Measurements from ENCODE around the gene TBC1D19. TPM values are rescaled to one million over a fixed set of nuclear protein-coding genes. Genes with fewer than 3 reads are reported as not detected.
"Not testable (repeated sequence)": the region's sequence is repeated elsewhere in the genome, so short reads cannot be mapped to it uniquely, and the experiment has no call there.

The TBC1D19 gene
- total RNA-seq, 2 donors from 2014 or later, result 11.7 to 12.5 TPM

DNA sequence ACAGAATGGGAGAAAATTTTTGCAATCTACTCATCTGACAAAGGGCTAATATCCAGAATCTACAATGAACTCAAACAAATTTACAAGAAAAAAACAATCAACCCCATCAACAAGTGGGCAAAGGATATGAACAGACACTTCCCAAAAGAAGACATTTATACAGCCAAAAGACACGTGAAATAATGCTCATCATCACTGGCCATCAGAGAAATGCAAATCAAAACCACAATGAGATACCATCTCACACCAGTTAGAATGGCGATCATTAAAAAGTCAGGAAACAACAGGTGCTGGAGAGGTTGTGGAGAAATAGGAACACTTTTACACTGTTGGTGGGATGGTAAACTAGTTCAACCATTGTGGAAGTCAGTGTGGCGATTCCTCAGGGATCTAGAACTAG lies 9.7 kb downstream of the TBC1D19 start:
- DNase-seq (ENCODE audit: low spot score); intact Hi-C loops (cut with DNase I): not testable (repeated sequence)

DNA sequence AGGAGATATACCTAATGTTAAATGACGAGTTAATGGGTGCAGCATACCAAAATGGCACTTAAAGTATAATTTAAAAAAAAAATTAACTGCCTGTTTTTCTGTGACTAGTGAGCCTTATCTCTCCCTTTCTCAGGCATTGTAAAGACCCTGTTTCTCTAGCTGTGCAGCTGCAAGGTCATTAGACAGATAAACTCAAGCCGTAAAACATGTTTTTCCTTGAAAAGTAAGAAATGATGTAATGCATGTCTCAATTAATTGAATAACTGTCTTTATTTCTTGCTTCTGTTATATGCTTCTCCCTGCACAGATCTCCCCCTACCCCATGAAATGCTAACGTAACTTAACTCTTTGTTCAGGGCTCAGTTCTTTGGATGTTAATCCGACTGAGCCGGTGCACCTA lies 10.5 kb downstream of the TBC1D19 start:
- intact Hi-C loops (cut with DNase I), result no loop called here
- DNase-seq (ENCODE audit: low spot score), result no peak

DNA sequence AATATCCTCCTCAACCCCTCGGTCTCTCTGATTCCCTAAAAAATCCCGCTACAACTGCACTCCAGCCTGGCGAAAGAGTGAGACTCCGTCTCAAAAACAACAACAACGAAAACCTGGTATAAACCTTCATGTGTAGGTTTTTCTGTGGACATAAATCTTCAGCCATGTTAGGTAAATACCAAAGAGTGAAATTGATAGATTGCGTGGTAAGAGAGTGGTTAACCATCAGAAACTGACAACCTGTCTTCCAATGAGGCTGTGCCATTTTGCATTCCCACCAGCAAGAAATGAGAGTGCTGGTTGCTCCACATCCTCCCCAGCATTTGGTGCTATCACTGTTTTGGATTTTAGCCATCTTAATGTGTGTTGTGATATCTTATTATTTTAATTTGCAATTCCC lies 10.9 kb downstream of the TBC1D19 start:
- no peak for DNase-seq (ENCODE audit: low spot score)

DNA sequence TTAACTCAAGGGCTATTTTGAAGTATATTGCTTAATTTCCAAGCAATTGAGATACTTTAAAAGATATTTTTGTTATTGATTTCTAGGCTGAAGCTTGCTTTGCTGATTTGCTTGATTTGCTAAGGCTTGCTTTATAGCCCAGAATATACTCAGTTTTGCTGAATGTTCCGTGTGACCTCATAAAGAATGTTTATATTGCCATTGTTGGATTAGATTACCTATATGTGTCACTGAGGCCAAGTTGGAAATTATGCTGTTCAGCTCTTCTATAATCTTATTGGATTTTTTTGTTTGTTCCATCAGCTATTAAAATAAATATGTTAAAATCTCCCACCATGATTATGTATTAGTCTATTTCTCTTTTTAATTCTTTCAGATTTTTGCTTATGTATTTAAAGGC lies 13.0 kb downstream of the TBC1D19 start:
- intact Hi-C loops (cut with DNase I), result no loop called here
- DNase-seq (ENCODE audit: low spot score), result no peak

More for the DNA sequence above, 10.9 kb downstream of the TBC1D19 start:
- intact Hi-C loops (cut with DNase I), result no loop called here

DNA sequence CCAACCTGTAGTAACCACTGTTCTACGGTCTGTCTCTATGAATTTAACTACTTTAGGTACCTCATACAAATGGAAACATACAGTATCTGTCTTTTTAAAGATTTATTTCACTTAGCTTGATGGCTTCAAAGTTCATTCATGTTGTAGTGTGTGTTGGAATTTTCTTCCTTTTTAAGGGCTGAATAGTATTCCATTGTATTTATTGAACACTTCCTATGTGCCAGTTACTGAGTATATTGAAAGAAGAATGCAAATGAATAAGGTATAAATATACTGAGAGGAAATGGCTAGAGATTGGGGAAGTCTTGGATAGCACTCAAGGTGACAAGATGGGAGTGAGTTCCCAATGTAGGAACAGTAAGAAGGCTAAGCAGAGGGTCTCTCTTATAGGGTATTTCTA lies 17.3 kb downstream of the TBC1D19 start:
- no peak for DNase-seq (ENCODE audit: low spot score)
- intact Hi-C loops (cut with DNase I), result no loop called here

DNA sequence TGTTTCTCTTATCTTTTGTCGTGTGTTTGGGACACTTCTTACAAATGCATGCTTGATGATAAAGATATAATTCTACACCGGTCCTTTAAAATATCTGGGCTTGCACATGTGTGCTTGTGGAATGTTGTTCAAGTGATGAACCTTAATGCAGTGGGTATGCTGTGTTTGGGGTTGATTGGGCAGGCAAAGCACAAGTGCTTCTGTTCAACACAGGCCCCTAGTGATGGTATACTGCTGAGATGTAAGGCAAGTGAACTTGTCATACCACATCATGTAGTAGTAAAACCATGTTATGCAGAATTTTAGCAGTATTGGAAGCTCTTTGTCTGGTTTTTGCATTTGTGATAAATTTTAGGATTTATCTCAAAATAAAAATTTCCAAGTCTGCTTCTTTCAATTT lies 23.9 kb downstream of the TBC1D19 start:
- no peak for DNase-seq (ENCODE audit: low spot score)
- intact Hi-C loops (cut with DNase I), result no loop called here

DNA sequence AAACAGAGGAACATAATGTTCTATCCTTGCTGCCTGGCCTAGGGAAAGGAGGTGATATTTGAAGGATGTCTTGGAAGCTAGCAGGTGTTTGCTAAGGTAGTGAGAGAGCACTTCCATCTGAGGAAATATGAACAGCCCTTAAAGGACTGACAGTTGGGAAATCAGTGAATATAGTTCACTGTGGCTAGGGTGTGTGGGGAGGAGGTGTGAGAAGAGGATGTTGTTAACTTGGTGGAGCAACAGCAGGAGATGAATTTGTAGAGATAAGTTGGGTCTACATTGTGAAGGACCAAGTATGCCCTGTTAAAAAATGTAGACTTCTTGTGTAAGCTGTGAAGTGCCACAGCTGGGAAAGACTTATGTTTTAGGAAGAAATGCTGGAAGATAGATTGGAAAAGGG lies 25.5 kb downstream of the TBC1D19 start:
- intact Hi-C loops (cut with DNase I), result no loop called here
- no peak for DNase-seq (ENCODE audit: low spot score)

DNA sequence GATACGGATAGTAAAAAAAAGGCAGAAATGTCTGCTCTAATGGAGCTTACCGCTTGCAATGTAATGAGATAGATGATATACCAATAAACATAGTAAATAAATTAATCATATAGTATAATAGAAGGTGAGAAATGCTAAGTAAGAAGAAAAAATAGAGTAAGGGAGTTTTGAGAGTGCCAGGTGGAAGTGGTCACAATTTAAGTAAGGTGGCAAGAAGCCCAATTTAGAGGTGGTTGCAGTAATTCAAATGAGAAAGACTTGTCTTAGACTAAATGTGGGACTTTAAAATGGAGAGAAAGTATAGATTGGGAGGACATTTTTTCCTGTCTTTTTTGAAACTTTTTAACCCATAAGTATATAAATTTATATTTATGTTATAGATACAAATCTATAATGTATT lies 26.0 kb downstream of the TBC1D19 start:
- no peak for DNase-seq (ENCODE audit: low spot score)
- intact Hi-C loops (cut with DNase I), result loop anchor here in 1 of 2 donors (2.0 kb wide), 1 partner anchor 33 kb away; no protein-coding TSS in a partner anchor

DNA sequence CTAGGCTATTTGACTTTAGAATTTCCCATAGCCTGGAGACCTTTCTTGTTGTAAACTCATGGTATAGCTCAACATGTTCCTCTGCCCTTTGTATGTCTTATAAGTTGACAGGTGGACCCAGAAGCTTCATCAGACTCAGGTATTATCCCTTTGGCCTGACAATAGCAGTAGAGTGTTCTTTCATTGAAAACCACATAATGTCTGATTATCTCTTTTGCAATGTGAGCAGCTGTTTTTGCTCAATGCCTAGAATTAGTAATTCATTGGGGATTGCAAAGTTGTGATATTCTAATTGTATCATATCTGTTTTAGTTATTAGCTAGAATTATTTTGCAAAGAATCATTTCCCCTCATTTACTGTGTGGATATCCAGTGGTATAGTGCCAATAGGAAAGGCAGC lies 27.5 kb downstream of the TBC1D19 start:
- intact Hi-C loops (cut with DNase I), result loop anchor here in 1 of 2 donors (2.0 kb wide), 1 partner anchor 31 kb away; no protein-coding TSS in a partner anchor
- no peak for DNase-seq (ENCODE audit: low spot score)

DNA sequence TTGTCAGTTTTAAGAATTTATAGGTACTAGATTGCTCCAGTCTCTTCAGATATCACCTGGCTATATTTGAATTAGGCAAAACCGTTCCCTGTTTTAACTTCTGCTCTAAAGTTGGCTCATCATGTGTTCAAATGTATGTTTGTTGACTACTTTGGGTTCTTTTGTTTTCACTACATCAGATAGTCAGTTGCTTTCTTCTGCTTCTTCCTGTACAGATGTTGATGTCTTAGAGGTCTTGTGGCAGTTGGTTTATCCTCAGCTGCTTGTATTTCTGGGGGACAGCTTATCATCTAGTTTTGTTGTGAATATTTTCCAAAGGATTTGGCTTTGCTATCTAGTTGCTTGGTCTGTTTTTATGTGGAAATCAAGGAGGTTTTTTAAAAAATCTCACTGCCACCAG lies 28.0 kb downstream of the TBC1D19 start:
- intact Hi-C loops (cut with DNase I), result loop anchor here in 1 of 2 donors (2.0 kb wide), 1 partner anchor 31 kb away; no protein-coding TSS in a partner anchor
- DNase-seq (ENCODE audit: low spot score), result no peak

DNA sequence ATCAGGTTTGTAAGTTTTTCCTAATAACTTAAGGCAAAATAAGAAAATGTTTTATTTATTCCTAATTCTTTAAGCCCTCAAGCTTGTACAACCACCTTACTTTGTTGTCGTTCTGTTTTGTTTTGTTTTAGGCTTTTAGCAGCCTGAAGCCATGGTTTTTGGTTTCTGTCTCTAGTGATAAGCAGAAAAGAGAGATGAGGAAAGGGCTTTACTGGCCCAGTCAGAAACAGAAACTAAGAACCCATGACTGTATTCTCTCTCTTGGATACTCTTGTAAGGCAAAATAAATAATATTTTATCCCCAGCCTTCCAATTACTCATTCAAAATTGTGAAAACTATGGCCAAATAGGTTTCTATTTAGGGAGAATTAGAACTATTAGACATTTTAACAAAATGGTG lies 29.4 kb downstream of the TBC1D19 start:
- intact Hi-C loops (cut with DNase I), result no loop called here
- no peak for DNase-seq (ENCODE audit: low spot score)

DNA sequence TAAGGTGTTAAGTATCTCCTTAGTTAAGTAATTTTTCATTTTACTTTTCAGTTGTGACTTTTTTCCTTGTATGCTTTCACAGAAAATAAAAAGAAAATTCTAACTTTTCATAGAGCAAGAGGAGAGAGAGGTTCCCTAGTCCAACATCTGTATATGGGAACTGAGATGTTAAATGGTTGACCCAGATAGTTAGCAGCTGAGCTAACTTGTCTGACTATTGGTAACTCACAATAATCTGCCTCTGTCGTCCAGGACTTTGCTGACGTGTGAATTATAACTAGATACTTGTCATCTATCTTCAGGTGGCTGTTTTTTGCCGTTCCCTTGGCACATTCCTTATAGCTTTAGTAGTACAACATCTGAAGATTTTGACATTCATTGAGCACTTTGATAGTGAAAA lies 29.9 kb downstream of the TBC1D19 start:
- DNase-seq (ENCODE audit: low spot score), result no peak
- intact Hi-C loops (cut with DNase I), result no loop called here

DNA sequence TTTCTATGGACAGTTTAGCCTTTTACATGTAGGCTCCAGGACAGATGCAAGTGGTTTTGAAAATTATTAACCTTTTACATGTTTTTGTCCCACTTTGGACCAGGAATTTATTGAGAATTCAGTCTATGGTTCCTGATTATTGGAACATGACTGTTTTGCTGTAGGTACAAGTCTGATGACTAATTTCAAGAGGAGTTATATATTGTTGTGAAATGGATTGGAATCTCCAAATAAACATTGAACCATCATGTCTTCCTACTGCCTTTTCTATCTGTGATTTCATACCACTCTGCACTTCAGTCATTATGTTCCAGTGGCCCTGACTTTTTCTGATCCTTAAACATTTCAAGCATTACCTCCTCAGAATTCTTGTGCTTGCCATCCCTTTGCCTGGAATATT lies 35.9 kb downstream of the TBC1D19 start:
- no peak for DNase-seq (ENCODE audit: low spot score)
- intact Hi-C loops (cut with DNase I), result no loop called here

DNA sequence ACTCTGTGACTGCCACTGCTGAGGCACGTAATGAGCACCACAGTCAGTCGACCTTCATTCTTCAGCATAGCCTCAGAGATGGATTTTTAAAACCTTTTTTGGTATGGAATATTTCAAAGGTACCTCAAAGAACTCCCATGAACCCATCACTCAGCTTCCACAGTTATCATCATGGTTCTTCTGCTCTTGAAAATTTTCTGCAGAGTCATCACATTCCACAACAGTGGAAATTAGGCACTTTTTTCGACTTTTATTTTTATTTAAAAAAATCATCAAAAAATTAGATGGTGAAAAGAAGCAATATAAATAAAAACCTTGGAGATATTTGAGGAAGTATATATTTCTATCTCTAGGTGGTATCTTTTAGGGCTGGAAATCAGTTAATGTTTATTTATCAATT lies 37.5 kb downstream of the TBC1D19 start:
- intact Hi-C loops (cut with DNase I), result no loop called here
- no peak for DNase-seq (ENCODE audit: low spot score)

DNA sequence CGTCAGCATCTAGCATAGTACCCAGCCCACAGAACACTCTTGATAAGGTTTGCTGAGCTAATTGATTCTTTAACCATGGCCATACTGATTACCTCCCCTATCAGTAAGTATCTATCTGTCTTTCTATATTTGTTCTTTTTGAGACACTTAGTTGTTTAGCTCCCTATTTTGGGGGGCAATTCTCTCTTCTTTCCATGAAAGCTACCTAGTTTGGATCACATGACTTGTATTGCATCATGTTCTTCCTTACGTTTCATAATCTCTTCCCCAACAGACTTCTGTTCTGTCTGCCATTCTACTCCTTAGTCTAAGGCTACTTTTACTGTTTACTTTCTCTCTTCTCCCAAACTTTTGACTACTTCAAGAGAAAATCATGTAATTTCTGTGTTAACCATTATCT lies 39.0 kb downstream of the TBC1D19 start:
- intact Hi-C loops (cut with DNase I), result no loop called here
- DNase-seq (ENCODE audit: low spot score), result no peak

DNA sequence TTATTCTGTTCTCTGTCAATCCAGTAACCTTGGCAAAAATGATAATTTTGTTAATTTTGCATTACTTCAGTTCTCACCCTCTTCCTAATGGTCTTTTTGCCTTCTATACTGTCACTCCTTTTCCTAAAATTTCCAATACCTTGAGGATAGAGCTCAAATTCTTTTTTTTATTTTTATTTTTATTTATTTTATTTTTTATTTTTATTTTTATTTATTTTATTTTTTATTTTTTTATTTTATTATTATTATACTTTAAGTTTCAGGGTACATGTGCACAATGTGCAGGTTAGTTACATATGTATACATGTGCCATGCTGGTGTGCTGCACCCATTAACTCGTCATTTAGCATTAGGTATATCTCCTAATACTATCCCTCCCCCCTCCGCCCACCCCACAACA lies 42.8 kb downstream of the TBC1D19 start:
- intact Hi-C loops (cut with DNase I), result not testable (repeated sequence)

DNA sequence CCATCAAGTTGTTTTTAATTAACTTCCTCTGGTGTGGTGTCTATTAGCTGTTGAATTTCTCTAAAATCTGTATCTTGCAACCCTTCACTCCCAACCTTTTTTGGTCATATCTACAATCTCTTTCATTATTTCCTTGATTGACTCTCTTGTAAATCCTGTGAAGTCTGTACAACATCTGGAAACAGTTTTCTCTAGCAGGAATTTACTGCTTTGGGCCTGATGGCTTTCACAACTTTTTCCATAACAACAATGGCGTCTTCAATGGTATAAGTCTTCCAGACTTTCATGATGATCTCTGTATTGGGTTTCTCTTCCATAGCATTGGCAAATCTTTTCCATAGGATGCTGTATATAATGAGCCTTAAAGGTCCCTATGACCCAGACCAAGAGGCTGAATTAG lies 49.0 kb downstream of the TBC1D19 start:
- intact Hi-C loops (cut with DNase I), result no loop called here
- no peak for DNase-seq (ENCODE audit: low spot score)

More for the DNA sequence above, 42.8 kb downstream of the TBC1D19 start:
- not testable (repeated sequence) for DNase-seq (ENCODE audit: low spot score)

DNA sequence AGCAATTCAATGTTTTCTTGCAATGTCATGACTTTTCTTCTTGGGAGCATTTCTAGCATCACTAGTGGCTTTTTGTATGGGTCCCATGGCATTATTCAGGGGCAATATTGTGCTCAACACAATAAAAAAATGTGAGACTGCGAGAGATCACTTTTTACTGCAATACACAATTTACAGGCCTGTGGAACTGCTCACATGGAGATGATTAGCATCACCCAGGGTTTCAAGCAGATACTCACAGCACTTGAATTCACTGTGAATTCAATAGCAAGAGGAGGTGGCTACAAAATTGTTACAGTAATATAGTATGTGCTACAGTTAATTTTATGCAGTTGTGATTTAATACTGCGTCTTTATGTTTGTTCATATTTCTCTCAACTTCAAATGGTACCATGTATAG lies 50.4 kb downstream of the TBC1D19 start:
- intact Hi-C loops (cut with DNase I), result no loop called here
- no peak for DNase-seq (ENCODE audit: low spot score)

DNA sequence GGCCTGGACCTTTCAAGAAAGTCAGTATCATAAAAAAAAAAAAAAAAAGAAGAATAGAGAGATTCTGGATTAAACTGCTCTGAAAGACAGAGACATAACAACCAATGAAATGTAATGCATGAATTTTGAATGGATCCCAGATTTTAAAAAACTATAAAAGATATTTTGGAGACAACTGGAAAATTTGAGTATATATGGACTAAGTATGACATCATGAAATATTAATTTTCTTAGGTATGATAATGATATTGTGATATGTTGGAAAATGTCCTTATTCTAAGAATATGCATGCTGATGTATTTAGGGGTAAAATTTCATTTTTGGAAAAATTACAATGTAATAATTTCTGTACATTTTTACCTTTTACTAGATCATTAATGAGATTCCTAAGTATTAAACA lies 52.6 kb downstream of the TBC1D19 start:
- intact Hi-C loops (cut with DNase I), result no loop called here
- DNase-seq (ENCODE audit: low spot score), result no peak

DNA sequence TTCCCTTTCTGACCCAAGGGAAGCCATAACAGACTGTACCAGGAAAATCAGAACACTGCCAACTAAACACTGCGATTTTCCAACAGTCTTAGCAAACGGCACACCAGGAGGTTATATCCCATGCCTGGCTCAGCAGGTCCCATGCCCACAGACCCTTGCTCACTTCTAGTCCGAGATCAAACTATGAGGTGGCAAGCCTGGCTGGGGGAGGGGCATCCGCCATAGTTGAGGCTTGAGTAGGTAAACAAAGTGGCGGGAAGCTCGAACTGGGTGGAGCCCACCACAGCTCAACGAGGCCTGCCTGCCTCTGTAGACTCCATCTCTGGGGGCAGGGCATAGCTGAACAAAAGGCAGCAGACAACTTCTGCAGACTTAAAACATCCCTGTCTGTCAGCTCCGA lies 56.8 kb downstream of the TBC1D19 start:
- intact Hi-C loops (cut with DNase I); DNase-seq (ENCODE audit: low spot score): not testable (repeated sequence)

DNA sequence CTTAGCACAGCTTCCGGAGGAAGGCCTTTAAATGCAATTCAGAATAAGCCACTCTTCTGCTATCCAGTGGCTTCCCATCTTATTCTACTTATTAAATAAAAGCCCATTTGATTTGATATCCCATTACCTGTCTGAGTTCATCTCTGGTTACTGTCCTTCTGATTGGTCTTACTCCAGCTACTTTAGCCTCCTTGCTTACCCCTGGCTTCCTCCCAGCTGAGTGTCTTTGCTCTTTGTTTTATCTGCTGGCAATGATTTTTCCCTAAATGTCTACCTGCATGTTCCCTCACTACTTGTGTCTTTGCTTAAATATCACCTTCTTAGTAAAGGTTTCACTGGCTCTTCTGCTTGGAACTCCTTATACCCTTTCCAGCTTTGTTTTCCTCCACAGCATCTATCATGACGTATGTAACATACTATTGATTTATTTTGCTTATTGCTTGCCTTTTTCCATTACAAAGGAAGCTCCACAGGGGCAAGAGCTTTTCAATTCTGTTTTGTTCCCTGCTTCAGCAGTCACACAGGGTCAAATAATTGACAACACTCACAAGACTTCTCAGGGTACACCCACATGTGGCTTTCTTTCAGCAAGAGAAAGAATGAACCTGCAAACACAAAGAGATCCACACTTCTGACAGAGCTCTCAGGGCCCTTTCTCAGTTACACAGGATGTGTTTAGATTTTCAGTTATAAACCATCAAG lies 63.8 kb downstream of the TBC1D19 start:
- DNase-seq (ENCODE audit: low spot score), result no peak
- intact Hi-C loops (cut with DNase I), result no loop called here

DNA sequence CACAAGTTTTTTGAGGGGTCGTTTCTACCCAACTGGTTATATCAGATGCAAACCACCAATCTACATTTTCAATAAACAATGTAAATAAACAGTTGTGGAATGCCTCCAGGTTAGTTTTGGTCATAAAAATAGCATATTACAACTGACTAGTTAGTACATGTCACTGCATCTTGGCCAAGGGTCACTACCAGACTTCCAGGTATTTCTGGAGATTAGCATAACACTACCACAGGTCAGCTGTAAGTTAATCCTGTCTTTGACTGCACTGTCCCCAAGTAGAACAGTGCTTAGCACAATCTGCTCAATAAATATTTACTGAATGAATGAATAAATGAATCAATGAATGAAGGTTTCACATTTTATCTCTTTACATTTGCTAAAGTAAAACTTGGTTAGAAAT lies 64.4 kb downstream of the TBC1D19 start:
- no peak for DNase-seq (ENCODE audit: low spot score)
- intact Hi-C loops (cut with DNase I), result no loop called here

Data from posterior vena cava (tissue), 2 donors.